NCI-H187 treated with DMSO at 0.1 percent for 48 hours (cell line): Measurements from ENCODE around the gene OR4E2.
"Not testable (repeated sequence)": the region's sequence is repeated elsewhere in the genome, so short reads cannot be mapped to it uniquely, and the experiment has no call there.

Experiments used
- DNase-seq: peaks from one replicate; lab custom pipeline; 2025; lab: John Stamatoyannopoulos, UW

The OR4E2 gene

GRCh38 chr14:21653331-21653885 is at the start of gene OR4E2:
OR4E2 (plus strand) TSS chr14:21653835; CDS start chr14:21665083, 11,248 bp downstream.
- no peak for DNase-seq

GRCh38 chr14:21612324-21612723 is 41.3 kb upstream of the OR4E2 start:
- DNase-seq, result no peak

- no peak for DNase-seq
Measured at GRCh38 chr14:21614240-21614639, 39.4 kb upstream of the OR4E2 start.

- no peak for DNase-seq
Measured at GRCh38 chr14:21617614-21618013, 36.0 kb upstream of the OR4E2 start.

GRCh38 chr14:21626491-21627230 is 27.0 kb upstream of the OR4E2 start:
- no peak for DNase-seq

GRCh38 chr14:21630503-21630902 is 23.1 kb upstream of the OR4E2 start:
- DNase-seq, result not testable (repeated sequence)

- no peak for DNase-seq
Measured at GRCh38 chr14:21631084-21631483, 22.6 kb upstream of the OR4E2 start.

- no peak for DNase-seq
Measured at GRCh38 chr14:21634840-21635239, 18.8 kb upstream of the OR4E2 start, which contains the start of gene OR10G2. OR10G2 (minus strand) TSS chr14:21634940; CDS start chr14:21634842, 98 bp downstream.

GRCh38 chr14:21642683-21643082 is 11.0 kb upstream of the OR4E2 start:
- DNase-seq, result no peak

GRCh38 chr14:21643407-21643806 is 10.2 kb upstream of the OR4E2 start:
- no peak for DNase-seq

GRCh38 chr14:21647380-21647779 is 6.3 kb upstream of the OR4E2 start:
- DNase-seq, result no peak

- DNase-seq, result no peak
Measured at GRCh38 chr14:21652209-21652808, 1.3 kb upstream of the OR4E2 start.

- no peak for DNase-seq
Measured at GRCh38 chr14:21654215-21654614, 580 bp downstream of the OR4E2 start.

GRCh38 chr14:21656980-21657379 is 3.3 kb downstream of the OR4E2 start:
- no peak for DNase-seq

GRCh38 chr14:21668377-21668776 is 14.7 kb downstream of the OR4E2 start:
- DNase-seq, result no peak

GRCh38 chr14:21669284-21669683 is 15.6 kb downstream of the OR4E2 start:
- DNase-seq, result no peak

GRCh38 chr14:21671371-21671770 is 17.7 kb downstream of the OR4E2 start:
- no peak for DNase-seq

- no peak for DNase-seq
Measured at GRCh38 chr14:21672116-21672515, 18.5 kb downstream of the OR4E2 start.

- no peak for DNase-seq
Measured at GRCh38 chr14:21673718-21674117, 20.1 kb downstream of the OR4E2 start, which contains the start of gene OR4E1. OR4E1 (minus strand) TSS chr14:21673818; CDS start chr14:21670935, 2,883 bp downstream.

- DNase-seq, result no peak
Measured at GRCh38 chr14:21675566-21675965, 21.9 kb downstream of the OR4E2 start.

- no peak for DNase-seq
Measured at GRCh38 chr14:21680072-21680471, 26.4 kb downstream of the OR4E2 start.

GRCh38 chr14:21686468-21686867 is 32.8 kb downstream of the OR4E2 start:
- no peak for DNase-seq

GRCh38 chr14:21694425-21694824 is 40.8 kb downstream of the OR4E2 start:
- DNase-seq, result no peak
